ENCODE measurements around the gene MYH4. TPM values are rescaled to one million over a fixed set of nuclear protein-coding genes. Genes with fewer than 3 reads are reported as not detected.

MYH4 gene
- total and polyA plus RNA-seq, 4 donors, result 0.19 TPM; not detected in 3

DNA sequence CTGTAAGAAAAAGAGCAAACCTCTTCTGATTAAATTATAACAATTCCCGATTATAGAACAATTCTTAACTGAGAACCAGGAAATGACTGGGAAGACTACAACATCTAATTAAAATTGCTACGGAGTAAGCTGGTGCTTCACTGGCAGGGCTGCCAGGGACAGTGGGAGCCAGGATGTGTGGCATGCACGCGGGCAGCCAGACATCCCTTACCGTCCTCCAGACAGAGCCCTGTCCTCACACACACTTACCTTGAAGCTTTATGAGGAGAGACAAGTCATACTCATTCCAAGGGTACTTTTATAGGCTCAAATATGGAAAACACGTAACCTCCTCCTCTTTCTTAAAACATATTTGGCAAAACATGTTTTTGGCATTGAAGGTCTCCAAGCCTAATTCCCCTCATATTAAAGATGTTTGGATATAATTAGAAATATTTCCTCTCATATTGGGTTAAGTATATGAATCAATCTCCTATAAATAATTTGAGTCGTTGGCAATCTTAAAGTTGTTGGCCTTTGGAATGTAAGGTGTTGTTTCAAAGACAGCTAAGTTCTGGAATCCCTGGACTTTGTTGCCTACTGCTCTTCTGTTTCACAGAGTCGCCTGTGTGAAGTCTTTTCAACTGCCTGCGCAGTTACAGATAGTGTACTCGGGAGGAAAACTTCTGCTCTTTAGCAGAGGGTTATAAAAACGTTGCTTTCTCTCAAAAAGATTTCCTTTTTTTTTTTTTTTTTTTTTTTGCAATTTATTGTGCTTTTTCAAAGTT lies 49.1 kb upstream of the MYH4 start, which contains the start of gene MYH1:
TSS of gene MYH1 (minus strand) at position 272 of the 767 bp plus-strand sequence. CDS start 1,900 bp downstream, outside the sequence.
- WGBS, result 68% methylated on average over 11 of the region's 11 CpGs
- H3K36me3 ChIP-seq (ENCODE audit: control insufficient read depth in 4 of 4, insufficient read depth in 3 of 4, low read depth in 1 of 4, low read length in 3 of 4), result no peaks in the 10 kb centered on the region
- H3K4me3 ChIP-seq (ENCODE audit: low read depth in 1 of 3, low read length in 3 of 3), result no peak within 1 kb of the TSS
- H3K27ac ChIP-seq (ENCODE audit: low read depth in 1 of 2, low read length in 2 of 2), result no peak within 1 kb of the TSS
- H3K4me1 ChIP-seq (ENCODE audit: control insufficient read depth in 4 of 4, insufficient read depth in 4 of 4, low read length in 3 of 4), result peaks cover 0 to 2% (median 0%) of the 10 kb centered on the region in 4 donors
- no peaks in the 10 kb centered on the region for H3K27me3 ChIP-seq (ENCODE audit: control insufficient read depth in 4 of 4, insufficient read depth in 4 of 4, low read length in 3 of 4)
- TF ChIP-seq EGR1 (IDR thresholded peaks at IDR 0.05; ENCODE audit: low read depth in 2 of 2), result no peak
- TF ChIP-seq NR2F2 (IDR thresholded peaks at IDR 0.05), result no peak
- no peak for TF ChIP-seq ZBTB33 (IDR thresholded peaks at IDR 0.05)
- TF ChIP-seq HNF4G (IDR thresholded peaks at IDR 0.05), result no peak
- no peak for TF ChIP-seq REST (IDR thresholded peaks at IDR 0.05)
- TF ChIP-seq, protein P1, sequence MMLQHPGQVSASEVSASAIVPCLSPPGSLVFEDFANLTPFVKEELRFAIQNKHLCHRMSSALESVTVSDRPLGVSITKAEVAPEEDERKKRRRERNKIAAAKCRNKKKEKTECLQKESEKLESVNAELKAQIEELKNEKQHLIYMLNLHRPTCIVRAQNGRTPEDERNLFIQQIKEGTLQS (IDR thresholded peaks at IDR 0.05), result no peak
- no peak for TF ChIP-seq RXRA (IDR thresholded peaks at IDR 0.05)
- no peak for TF ChIP-seq HNF4A (conservative IDR thresholded peaks at IDR 0.05)
- TF ChIP-seq RAD21 (IDR thresholded peaks at IDR 0.05), result no peak
- TF ChIP-seq SP1 (IDR thresholded peaks at IDR 0.05), result no peak
- TF ChIP-seq JUND (IDR thresholded peaks at IDR 0.05), result no peak
- no peak for DNase-seq (ENCODE audit: low spot score)
- H3K9ac ChIP-seq (ENCODE audit: low read depth in 1 of 2, low read length in 2 of 2), result no peak within 1 kb of the TSS
- no peaks in the 10 kb centered on the region for H3K9me3 ChIP-seq (ENCODE audit: control insufficient read depth in 4 of 4, low read length in 3 of 4)

DNA sequence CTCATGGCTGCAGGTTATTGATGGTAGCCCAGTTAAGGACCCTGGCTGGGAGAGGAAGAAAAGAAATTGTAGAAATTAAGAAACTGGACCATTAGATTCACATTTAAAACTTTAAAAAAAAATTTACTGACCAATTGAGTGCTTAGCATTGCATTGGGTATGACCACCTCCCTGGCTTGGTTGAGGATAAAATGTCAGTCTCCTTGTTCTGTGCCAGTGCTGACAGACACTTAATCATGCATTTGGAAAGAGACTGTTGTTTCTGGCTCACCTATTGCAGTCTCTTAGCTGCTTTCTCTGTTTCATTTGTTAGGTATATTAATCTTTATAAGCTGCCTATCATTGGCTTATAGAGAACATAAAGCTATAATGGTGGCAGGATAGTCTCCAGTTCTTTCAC lies 47.3 kb upstream of the MYH4 start:
- Histone ChIP-seq H3K9ac (ENCODE audit: low read depth in 1 of 2, low read length in 2 of 2) (no peak overlapping the region), H3K27ac (ENCODE audit: low read depth in 1 of 2, low read length in 2 of 2) (no peak overlapping the region), H3K36me3 (ENCODE audit: control insufficient read depth in 4 of 4, insufficient read depth in 3 of 4, low read depth in 1 of 4, low read length in 3 of 4) (no peaks in the 10 kb centered on the region), H3K27me3 (ENCODE audit: control insufficient read depth in 4 of 4, insufficient read depth in 4 of 4, low read length in 3 of 4) (no peaks in the 10 kb centered on the region), H3K4me1 (ENCODE audit: control insufficient read depth in 4 of 4, insufficient read depth in 4 of 4, low read length in 3 of 4) (peaks cover 0 to 2% (median 0%) of the 10 kb centered on the region in 4 donors), H3K4me3 (ENCODE audit: low read depth in 1 of 3, low read length in 3 of 3) (no peak overlapping the region), H3K9me3 (ENCODE audit: control insufficient read depth in 4 of 4, low read length in 3 of 4) (no peaks in the 10 kb centered on the region)
- TF ChIP-seq EGR1 (IDR thresholded peaks at IDR 0.05; ENCODE audit: low read depth in 2 of 2) (no peak), JUND (IDR thresholded peaks at IDR 0.05) (no peak), YY1 (IDR thresholded peaks at IDR 0.05) (no peak), RAD21 (IDR thresholded peaks at IDR 0.05) (no peak), CTCF (IDR thresholded peaks at IDR 0.05; ENCODE audit: low read depth, low read length, missing input control) (no peak), TAF1 (conservative IDR thresholded peaks at IDR 0.05) (no peak), HNF4G (IDR thresholded peaks at IDR 0.05) (no peak), FOXA2 (IDR thresholded peaks at IDR 0.05) (no peak), REST (IDR thresholded peaks at IDR 0.05) (no peak), RXRA (IDR thresholded peaks at IDR 0.05) (no peak), GABPA (IDR thresholded peaks at IDR 0.05 in 1 of 2, conservative IDR thresholded peaks at IDR 0.05 in 1 of 2) (no peak), SP1 (IDR thresholded peaks at IDR 0.05) (no peak)
- TF ChIP-seq, protein P1 (IDR thresholded peaks at IDR 0.05), result no peak
- no peak for DNase-seq (ENCODE audit: low spot score)

All from liver (tissue), 9 donors.